Colonic mucosa (tissue), 4 donors: ENCODE data around the gene LTBR. TPM values are rescaled to one million over a fixed set of nuclear protein-coding genes. Genes with fewer than 3 reads are reported as not detected.

Experiments
- DNase-seq: peaks from one replicate; pipeline ENCODE4 v3.0.0-alpha.2; 2020
- H3K27ac ChIP-seq: fragments of 200-600 bp; one replicate; pipeline ENCODE4 v1.8.0; 2021
- H3K27me3 ChIP-seq: fragments of 200-600 bp; one replicate; pipeline ENCODE4 v1.8.0; 2021
- H3K36me3 ChIP-seq: fragments of 200-600 bp; one replicate; pipeline ENCODE4 v1.8.0; 2021
- H3K4me1 ChIP-seq: fragments of 200-600 bp; one replicate; pipeline ENCODE4 v1.8.0; 2021; ENCODE audit warnings: mild to moderate bottlenecking
- H3K4me3 ChIP-seq: fragments of 200-600 bp; one replicate; pipeline ENCODE4 v1.8.0; 2021
- H3K9ac ChIP-seq, 2 donors: one replicate each; pipeline ENCODE4 v1.7.0; 2013; ENCODE audit warnings: control low read depth in 2 of 2, low read depth in 2 of 2, low read length in 2 of 2
- H3K9me3 ChIP-seq: fragments of 200-600 bp; one replicate; pipeline ENCODE4 v1.8.0; 2021
- CTCF ChIP-seq: fragments of 200-600 bp; IDR thresholded peaks from one replicate; pipeline ENCODE4 v1.8.0; 2022; ENCODE audit warnings: antibody characterized with exemption, mild to moderate bottlenecking
- intact Hi-C: fragments of 100-400 bp; cut with DNase I; formaldehyde crosslinking; loops from one replicate; pipeline ENCODE4 v1.14.1; 2022
- total RNA-seq, 2 donors: library from RNA; stranded (reverse); fragmentation: NEBNext Ultra II Directional in 1 of 2; extraction: Animal tissue kit (Norgen Biotek cat#: 25700) in 1 of 2; gene quantifications; one replicate each; pipeline ENCODE4 v1.2.1, GENCODE V29; 2021
- donor health status: healthy.
- donor health status: DM: no; HTN: no; CAD: no.
- donor health status: DM: no; HTN: no; CAD: no.

The LTBR gene
- total RNA-seq, 2 donors from 2014 or later: 84.8 to 129 TPM

GRCh38 chr12:6405963-6406362 lies 22.0 kb downstream of the LTBR start:
- intact Hi-C loops: no loop called here
- Histone ChIP-seq H3K9ac (no peak overlapping the region), H3K27ac (no peak overlapping the region), H3K4me3 (no peak overlapping the region), H3K36me3 (no peaks in the 10 kb centered on the region), H3K4me1 (no peaks in the 10 kb centered on the region), H3K27me3 (no peaks in the 10 kb centered on the region), H3K9me3 (no peaks in the 10 kb centered on the region)
- TF ChIP-seq CTCF: no peak
- no peak for DNase-seq

GRCh38 chr12:6407236-6407954 lies 23.4 kb downstream of the LTBR start:
- H3K4me1 ChIP-seq: no peaks in the 10 kb centered on the region
- H3K27me3 ChIP-seq: no peaks in the 10 kb centered on the region
- H3K36me3 ChIP-seq: no peaks in the 10 kb centered on the region
- no peak for DNase-seq
- no peaks in the 10 kb centered on the region for H3K9me3 ChIP-seq
- H3K4me3 ChIP-seq: no peak overlapping the region
- no peak overlapping the region for H3K27ac ChIP-seq
- no peak overlapping the region for H3K9ac ChIP-seq
- TF ChIP-seq CTCF: no peak
- intact Hi-C loops: no loop called here

- intact Hi-C loops: no loop called here
- H3K9me3 ChIP-seq: no peaks in the 10 kb centered on the region
- H3K27ac ChIP-seq: no peak overlapping the region
- H3K4me1 ChIP-seq: no peaks in the 10 kb centered on the region
- DNase-seq: no peak
- H3K9ac ChIP-seq: no peak overlapping the region
- H3K4me3 ChIP-seq: no peak overlapping the region
- no peaks in the 10 kb centered on the region for H3K36me3 ChIP-seq
- no peaks in the 10 kb centered on the region for H3K27me3 ChIP-seq
- no peak for TF ChIP-seq CTCF
These were observed 32.6 kb downstream of the LTBR start for GRCh38 chr12:6416596-6416995.

- H3K27me3 ChIP-seq: no peaks in the 10 kb centered on the region
- H3K9me3 ChIP-seq: no peaks in the 10 kb centered on the region
- intact Hi-C loops: no loop called here
- DNase-seq: no peak
- H3K4me1 ChIP-seq: peaks cover 2% of the 10 kb centered on the region
- no peak overlapping the region for H3K27ac ChIP-seq
- H3K9ac ChIP-seq: no peak overlapping the region
- H3K36me3 ChIP-seq: no peaks in the 10 kb centered on the region
- no peak overlapping the region for H3K4me3 ChIP-seq
- TF ChIP-seq CTCF: no peak
These were observed 34.8 kb downstream of the LTBR start for GRCh38 chr12:6418796-6419195.

GRCh38 chr12:6420364-6420763 lies 36.4 kb downstream of the LTBR start:
- Histone ChIP-seq H3K27me3 (no peaks in the 10 kb centered on the region), H3K9me3 (no peaks in the 10 kb centered on the region), H3K9ac (no peak overlapping the region), H3K36me3 (no peaks in the 10 kb centered on the region), H3K4me3 (no peak overlapping the region), H3K27ac (no peak overlapping the region), H3K4me1 (peaks cover 3% of the 10 kb centered on the region)
- intact Hi-C loops: loop anchor here (5.0 kb wide), 2 partner anchors 47 to 117 kb away; no protein-coding TSS in a partner anchor
- no peak for DNase-seq
- TF ChIP-seq CTCF: no peak
